ENCODE measurements around the gene HSPD1.
"Not testable (repeated sequence)": the region's sequence is repeated elsewhere in the genome, so short reads cannot be mapped to it uniquely, and the experiment has no call there.

DNA sequence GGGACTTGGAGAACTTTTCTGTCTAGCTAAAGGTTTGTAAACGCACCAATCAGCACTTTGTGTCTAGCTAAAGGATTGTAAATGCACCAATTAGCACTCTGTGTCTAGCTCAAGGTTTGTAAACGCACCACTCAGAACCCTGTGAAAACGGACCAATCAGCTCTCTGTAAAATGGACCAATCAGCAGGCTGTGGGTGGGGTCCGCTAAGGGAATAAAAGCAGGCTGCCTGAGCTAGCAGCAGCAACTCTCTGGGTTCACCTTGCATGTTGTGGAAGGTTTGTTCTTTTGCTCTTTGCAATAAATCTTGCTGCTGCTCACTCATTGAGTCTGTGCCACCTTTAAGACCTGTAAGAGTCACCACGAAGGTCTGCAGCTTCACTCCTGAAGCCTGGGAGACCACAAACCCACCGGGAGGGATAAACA is 48.7 kb downstream of the HSPD1 start:
- TF ChIP-seq, protein P1, sequence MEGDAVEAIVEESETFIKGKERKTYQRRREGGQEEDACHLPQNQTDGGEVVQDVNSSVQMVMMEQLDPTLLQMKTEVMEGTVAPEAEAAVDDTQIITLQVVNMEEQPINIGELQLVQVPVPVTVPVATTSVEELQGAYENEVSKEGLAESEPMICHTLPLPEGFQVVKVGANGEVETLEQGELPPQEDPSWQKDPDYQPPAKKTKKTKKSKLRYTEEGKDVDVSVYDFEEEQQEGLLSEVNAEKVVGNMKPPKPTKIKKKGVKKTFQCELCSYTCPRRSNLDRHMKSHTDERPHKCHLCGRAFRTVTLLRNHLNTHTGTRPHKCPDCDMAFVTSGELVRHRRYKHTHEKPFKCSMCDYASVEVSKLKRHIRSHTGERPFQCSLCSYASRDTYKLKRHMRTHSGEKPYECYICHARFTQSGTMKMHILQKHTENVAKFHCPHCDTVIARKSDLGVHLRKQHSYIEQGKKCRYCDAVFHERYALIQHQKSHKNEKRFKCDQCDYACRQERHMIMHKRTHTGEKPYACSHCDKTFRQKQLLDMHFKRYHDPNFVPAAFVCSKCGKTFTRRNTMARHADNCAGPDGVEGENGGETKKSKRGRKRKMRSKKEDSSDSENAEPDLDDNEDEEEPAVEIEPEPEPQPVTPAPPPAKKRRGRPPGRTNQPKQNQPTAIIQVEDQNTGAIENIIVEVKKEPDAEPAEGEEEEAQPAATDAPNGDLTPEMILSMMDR (conservative IDR thresholded peaks at IDR 0.05), result not testable (repeated sequence)
- not testable (repeated sequence) for TF ChIP-seq EZH2 (IDR thresholded peaks at IDR 0.05; ENCODE audit: low read depth)
